Eye (tissue), 1 donor: Measurements from ENCODE around the gene LUC7L2.
"Not testable (repeated sequence)": the region's sequence is repeated elsewhere in the genome, so short reads cannot be mapped to it uniquely, and the experiment has no call there.

Experiments
- DNase-seq: peaks from one replicate; pipeline ENCODE4 v3.0.0-alpha.2; 2015

The LUC7L2 gene

DNA sequence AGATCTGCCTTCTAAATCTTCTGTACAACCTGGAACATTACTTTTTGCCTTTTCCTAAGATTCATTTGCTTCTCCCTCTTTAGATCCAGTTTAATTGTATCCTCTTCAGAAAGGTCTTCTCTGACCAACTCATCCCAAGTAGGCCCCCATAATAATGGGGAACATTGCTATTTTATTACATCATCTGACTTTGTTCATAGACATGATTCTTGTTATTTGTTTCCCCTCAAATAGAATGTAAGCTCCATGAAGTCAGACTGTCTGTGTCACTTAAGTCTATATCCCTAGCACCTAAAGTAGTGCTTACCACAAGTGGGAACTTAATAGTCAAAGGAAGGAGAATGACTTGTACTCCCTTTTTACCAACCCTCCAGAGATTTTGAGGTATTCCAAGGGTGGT is 37.5 kb downstream of the LUC7L2 start:
- no peak for DNase-seq

DNA sequence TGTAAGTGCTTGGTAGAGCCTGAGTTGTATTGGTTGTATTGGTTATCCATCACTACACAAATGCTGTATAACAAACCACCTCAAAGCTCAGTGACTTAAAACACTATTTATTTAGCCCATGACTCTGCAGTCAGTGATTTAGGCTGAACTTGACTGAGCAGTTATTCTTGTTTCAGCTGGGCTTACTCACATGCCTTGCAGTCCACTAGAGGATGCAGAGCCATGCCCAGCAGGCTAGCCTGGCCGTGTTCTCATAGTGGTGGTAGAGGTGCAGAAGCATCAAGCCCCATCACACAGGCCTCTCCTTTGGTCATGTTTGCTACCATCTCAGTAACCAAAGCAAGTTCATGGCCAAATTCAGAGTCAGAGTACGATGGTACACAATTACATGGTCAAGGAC is 43.9 kb downstream of the LUC7L2 start:
- no peak for DNase-seq

DNA sequence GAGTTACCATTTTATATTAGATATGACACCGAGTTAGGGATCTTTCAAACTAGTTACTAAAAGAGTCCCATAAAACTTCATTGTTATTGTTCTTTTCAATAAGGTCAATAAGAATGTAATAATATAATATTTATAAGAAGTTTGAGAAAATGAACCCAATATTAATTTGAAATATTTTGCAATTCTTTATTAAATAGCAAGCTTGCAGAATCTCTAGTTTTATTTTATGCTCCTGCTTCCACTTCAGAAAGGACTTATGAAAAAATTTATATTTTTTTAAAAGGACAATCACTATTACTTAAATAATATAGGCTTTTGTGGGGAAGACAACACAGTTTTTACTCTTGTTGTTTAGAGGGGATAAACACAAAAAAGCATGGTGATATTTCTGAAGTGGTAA is 47.9 kb downstream of the LUC7L2 start:
- DNase-seq, result no peak

DNA sequence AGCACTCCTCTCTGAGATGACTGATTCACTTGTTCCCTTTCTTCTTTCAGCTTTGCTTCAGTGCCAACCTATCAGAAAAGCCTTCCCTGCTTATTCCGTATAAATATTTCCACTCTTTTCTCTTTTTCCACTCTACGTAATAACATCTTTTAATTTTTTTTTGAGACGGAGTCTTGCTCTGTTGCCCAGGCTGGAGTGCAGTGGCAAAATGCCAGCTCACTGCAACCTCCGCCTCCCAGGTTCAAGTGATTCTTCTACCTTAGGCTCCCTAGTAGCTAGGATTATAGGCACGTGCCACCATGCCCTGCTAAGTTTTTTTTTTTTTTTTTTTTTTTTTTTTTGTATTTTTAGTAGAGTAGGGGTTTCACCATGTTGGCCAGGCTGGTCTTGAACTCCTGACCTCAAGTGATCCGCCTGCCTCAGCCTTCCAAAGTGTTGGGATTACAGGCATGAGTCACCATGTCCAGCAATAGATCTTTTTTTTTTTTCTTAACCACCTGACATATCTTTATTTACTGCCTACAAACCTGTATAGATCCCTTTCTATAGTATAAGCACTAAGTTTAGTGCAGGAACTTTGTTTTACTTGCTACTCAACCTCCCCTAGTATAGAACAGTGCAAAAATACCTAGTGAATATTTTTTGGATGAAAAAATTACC is 55.2 kb downstream of the LUC7L2 start:
- DNase-seq, result not testable (repeated sequence)

DNA sequence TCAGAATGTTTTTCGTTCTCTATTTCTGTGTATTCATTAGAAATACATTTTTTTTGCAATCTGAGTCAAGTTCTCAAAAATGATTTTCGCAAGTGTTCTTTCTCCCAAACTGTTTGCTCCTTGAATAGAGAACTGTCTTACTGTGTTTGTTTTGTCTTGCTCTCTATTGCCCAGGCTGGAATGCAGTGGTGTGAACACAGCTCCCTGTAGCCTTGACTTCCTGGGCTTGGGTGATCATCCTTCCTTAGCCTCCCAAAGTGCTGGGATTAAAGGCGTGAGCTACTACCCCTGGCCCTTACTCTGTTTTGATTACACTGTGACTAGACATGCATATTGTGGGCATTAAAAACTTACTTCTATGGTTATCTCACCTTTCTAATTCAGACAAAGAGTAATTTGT is 56.7 kb downstream of the LUC7L2 start:
- no peak for DNase-seq

DNA sequence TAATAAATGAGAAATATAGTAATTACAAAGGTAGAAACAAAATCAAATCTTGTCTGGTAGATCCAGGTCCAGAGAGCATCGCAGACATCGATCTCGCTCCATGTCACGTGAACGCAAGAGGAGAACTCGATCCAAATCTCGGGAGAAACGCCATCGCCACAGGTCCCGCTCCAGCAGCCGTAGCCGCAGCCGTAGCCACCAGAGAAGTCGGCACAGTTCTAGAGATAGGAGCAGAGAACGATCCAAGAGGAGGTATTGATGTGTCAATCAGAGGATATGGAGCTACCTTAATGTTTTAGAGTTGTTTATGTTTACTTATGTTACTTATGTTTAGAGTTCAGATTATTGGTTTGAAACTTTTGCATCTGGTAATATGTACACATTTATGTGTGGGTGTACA is 57.8 kb downstream of the LUC7L2 start:
- no peak for DNase-seq

DNA sequence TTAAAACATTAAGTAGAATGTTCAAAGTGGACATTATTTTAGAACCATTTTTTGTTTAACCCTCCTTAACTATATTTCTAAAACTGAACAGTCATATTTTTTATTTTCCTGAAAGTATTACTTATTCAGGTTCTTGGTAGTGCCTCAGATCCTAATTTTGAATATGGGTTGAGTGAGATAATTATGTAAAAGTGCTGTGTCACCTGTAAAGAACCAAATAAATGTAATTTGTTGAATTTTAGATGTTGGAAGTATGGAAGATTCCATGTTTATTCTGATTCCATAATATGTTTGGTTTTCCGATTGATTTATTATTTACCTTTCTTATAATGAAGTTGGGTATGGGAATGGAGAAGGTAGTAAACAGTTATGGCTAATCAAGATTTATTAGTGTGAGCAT is 61.4 kb downstream of the LUC7L2 start:
- DNase-seq, result no peak

DNA sequence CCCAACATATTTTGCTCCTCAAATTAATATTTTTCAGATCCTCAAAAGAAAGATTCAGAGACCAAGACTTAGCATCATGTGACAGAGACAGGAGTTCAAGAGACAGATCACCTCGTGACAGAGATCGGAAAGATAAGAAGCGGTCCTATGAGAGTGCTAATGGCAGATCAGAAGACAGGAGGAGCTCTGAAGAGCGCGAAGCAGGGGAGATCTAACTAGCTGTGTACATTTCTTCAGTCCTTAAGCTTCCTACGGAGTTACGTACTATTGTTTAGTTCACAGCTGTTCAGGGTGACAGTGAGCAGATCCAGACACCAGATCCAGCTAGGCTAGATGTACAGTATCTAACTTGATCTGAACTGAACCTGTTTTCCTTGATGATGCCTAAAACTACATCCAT is 62.4 kb downstream of the LUC7L2 start:
- DNase-seq, result no peak

DNA sequence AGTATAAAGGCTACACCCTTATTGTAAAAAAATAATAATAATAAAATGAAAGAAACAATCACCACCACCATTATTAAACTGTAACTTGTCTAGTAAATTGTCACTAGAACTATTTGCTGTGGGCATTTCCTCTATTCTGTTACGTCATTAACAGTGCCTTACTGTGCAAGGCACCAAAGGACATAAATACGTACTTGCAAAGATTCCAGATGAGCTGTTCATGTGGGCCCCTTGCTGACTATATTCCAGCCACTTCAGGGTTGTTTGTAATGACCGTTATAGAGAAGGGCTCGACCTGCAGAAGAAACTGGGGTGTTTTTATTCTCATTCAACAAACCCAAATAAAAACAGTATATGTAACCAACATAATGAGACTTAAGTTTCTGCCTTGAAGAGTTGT is 63.4 kb downstream of the LUC7L2 start:
- no peak for DNase-seq

DNA sequence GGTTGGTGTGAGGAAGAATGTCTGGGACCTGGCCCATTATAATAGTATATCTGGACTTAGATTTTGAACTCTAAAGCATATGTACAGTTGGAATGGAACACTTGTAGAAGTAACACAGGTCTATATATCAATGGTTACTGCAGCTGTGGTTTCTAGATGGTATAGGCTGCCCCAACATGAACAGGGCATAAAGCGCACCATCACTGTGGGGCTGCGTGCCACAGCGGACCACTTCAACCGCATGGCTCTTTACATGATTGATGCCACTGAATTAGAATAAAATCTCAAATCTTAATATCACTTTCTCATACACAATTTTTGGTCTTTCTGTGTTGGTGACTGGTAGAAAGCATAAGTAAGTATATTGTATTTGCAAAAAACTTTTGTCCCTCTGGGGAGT is 64.3 kb downstream of the LUC7L2 start:
- DNase-seq, result no peak

DNA sequence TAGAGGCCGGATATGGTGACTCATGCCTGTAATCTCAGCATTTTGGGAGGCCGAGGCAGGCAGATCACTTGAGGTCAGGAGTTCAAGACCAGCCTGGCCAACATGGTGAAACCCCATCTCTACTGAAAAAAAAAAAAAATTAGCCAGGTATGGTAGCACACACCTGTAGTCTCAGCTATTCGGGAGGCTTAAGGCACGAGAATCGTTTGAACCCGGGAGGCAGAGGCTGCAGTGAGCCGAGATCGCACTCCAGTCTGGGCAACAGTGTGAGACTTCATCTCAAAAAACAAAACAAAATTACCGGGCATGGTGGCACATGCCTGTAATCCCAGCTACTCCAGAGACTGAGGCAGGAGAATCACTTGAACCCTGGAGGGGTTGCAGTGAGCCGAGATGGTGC is 66.0 kb downstream of the LUC7L2 start:
- not testable (repeated sequence) for DNase-seq

DNA sequence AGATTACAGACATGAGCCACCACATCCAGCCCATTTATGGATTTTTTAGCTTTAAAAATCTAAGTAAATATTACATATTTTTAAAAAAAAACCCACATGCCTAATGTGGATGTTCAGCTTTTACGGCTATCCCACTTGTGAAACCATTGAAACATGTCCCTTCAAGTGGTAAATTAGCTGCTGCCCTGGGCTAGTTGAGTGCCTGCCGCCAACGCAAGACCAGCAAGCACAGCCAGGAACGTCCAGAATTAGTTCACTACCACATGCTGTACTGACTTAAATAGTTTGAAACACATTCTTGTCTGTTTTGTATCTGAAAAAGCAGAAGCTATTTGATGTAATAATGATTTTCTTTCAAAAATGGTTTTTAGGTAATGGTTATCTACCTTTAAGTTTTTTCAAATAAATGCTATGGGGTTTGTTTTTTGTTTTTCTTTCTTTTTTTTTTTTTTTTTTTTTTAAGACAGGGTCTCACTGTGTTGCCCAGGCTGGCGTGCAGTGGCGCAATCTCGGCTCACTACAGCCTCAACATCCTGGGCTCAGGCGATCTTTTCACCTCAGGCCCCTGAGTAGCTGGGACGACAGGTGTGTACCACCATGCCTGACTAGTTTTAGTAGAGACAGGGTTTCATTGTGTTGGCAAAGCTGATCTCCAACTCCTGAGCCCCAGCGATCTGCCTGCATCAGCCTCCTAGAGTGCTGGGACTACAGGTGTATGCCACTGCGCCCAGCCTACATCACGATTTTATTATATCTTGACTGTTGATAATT is 66.7 kb downstream of the LUC7L2 start:
- no peak for DNase-seq

DNA sequence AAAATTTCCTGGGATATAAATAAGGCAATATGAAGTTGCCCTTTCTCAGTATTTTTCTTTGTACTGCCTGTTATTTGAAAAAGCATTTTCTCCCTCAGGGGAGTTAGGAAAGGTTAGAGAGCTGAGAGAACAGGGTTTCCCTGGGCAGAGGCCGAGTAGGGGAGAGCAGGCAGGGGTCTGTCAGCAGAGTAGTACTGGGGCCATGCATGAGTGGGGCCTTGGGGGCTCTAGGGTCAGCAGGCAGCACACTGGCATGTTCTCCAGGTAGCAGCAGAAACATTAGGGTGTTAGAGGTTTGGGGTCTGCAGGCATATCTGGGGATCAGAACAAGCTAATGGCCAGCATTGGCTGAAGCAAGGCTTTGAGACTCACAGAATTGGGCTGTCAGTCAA is 67.3 kb downstream of the LUC7L2 start:
- DNase-seq, result no peak

DNA sequence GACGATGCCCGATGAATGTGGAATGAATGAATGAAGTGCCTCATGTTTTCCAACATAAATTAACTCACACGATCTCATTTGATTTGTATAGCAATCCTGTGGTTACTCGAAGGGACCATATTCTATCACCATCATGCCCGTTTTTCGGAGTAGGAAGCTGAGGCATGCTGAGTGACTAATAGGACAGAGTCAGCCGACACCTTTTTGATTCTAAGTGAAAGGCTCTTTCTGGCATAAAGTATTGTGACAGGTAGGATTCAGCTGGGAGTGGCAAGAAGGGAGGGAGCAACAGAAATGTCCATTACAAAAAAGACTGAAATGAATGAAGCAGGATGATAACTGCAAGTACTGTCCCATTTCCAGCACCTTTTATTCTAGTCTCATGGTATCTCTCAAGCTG is 68.1 kb downstream of the LUC7L2 start:
- DNase-seq, result no peak

DNA sequence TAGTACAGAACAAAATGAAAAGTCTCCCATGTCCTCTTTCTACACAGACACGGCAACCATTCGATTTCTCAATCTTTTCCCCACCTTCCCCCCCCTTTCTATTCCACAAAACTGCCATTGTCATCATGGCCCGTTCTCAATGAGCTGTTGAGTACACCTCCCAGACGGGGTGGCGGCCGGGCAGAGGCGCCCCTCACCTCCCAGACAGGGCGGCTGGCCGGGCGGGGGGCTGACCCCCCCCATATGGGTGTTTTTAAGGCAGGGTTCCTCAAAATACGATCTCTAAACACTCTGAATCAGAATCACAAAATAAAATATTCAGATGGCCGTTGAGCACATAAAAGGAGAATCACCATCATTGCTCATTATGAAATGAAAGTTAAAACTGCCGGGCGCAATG is 70.0 kb downstream of the LUC7L2 start:
- not testable (repeated sequence) for DNase-seq

DNA sequence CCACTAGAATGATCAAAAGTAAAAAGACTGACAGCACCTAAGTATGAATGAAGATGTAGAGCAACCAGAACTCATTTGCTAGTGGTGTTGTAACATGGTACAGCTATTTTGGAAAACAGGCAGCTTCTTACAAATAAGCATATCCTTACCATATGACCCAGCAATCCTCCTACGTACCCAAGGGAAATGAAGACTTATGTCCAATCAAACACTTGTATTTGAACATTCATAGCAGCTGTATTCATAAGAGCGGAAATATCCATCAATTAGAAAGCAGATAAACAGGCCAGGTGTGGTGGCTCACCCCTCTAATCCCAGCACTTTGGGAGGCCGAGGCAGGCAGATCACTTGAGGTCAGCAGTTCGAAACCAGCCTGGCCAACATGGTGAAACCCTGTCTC is 70.7 kb downstream of the LUC7L2 start:
- DNase-seq, result no peak

DNA sequence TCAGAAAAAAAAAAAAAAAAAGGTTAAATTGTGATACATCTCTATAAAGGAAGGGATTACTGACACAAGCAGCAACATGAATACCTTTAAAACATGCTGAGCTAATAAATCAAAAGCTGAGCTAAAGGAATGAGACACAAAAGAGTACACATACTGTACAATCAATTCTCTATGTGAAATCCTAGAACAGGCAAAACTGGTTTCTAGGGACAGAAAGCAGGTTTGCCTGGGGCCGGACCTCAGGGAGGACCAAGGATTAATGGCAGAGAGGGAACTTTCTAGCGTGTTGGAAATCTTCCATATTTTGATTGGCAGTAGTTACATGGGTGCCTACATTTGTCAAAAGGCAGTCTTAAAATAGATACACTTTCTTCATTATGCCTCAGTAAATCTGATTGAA is 71.3 kb downstream of the LUC7L2 start:
- peak; percentile 45 for DNase-seq

DNA sequence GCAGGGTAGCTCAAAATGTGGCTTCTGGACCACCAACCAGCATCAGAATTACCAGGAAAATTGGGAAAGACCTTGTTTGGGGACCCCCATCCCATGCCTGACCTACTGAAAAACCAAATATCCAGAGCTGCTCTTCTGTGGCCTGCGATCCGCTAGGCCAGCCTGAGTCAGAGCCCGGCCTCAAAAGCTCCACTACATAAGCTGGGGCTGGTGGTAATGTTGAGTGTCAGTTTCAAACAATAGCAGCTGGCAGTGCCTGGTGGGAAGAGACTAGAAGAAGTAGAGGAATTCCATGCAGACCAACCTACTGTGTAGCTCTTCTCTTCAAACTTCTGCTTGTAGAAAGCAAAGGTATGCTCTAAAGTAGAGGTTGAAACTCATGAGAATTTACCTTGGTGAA is 71.8 kb downstream of the LUC7L2 start:
- DNase-seq, result no peak

DNA sequence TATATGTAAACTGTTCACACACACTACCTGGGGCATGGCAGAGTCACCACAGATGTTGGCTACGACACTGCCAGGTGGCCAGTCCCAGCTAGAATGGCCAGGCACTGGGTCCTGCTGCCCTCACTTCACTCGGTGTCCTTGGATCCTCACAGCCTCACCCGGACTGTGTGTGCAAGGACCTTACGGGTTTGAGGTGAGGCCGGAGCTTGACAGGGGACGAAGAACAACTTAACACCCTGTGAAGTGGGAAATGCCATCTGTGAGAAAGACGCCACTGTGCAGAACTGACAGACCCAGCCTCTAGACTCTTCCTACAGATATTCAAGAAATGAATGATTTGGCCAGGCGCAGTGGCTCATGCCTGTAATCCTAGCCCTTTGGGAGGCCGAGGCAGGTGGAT is 77.1 kb downstream of the LUC7L2 start:
- no peak for DNase-seq

DNA sequence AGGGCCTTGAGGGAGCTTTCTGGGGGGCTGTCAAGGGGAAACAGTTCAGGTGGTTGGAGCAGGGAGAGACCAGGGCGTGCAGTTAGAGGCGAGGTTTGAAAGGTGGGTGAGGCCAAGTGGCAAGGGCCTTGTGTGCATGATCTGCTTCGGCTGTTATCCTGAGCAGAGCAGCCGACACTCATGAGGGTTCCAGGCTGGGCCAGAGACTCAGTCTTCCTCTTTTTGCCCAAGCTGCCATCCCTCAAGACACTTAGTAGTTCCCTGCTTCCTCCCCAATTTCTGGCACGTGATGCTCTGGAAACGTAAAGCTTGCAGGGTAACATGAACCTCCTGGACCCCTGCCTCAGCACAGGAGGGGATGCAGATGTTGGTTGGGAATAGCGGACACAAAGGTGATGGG is 79.7 kb downstream of the LUC7L2 start:
- DNase-seq, result no peak

DNA sequence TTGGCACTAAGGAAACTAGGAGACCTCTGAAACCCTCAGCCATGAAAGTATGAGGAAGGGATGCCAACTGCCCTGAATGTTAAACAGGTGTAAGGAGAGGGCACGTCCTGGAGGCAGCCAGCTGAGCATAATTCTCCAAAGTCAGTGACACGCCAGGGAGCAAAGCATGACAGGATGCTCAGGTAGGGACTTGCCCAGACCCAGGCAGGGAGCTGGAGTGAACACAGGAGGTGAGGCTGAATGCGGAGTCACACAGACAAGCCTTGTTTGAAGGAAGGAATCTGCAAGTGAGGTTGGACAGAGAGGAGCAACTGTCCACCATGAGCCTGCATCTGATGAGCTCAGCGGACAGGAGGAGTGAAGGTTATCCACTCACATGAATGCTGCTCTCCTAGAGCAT is 82.3 kb downstream of the LUC7L2 start:
- DNase-seq, result no peak

DNA sequence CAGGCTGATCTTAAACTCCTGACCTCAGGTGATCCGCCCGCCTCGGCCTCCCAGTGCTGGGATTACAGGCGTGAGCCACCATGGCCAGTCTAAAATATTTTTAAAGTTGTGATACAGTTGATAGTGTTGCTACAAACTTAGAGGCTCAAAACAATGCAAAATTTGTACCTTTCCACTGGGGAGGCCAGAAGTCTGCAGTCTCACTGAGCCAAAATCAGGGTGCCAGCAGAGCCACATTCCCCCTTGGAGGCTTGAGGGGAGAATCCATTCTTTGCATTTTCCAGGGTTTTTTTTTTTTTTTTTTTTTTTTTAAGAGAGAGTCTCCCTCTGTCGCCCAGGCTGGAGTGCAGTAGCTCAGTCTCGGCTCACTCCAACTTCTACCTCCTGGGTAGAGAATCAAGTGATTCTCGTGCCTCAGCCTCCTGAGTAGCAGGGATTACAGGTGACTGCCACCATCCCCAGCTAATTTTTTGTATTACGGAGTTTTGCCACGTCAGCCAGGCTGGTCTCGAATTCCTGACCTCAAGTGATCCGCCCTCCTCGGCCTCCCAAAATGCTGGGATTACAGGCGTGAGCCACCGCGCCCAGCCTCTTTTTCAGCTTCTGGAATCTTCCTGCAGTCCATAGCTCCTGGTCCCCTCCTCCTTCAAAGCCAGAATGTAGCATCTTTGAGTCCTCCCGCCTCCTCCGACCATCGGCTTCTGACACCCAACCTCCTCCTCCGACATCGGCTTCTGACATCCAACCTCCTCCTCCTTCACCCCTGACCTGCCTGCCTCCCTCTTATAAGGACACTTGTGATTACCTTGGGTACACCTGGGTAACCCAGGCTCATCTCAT is 86.6 kb downstream of the LUC7L2 start:
- DNase-seq, result no peak

DNA sequence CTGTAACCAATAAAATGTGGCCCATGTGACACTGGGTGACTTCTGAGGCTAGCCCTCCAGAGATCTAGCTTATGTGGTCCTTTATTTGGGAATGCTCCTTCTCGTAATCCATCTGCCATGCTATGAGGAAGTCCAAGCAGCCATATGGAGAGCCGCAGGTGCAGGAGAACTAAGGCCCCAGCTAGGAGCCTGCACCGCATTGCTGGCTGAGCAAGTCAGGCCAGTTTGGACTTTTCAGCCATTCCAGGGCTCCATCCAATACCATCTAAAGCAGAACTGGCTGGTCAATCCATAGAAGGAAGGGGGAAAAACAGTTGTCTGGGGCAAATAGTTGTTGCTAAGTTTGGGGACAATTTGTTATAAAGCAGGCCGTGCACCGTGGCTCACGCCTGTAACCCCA is 91.2 kb downstream of the LUC7L2 start:
- DNase-seq, result no peak

DNA sequence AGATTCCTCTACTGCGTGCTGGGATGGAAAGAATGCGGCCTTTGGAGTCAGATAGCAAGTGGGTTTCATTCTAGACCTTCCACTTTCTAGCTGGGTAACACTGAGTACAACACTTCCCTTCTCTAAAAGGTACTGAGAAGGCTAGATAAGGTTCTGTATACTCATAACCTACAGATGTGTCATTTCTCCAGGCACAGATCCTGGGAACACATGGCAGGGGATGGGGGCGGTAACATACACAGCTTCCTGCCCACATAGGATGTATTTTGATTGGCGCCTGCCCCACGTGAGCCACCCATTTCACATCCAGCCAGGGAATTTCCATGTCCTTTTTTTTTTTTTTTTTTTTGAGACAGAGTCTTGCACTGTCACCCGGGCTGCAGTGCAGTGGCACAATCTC is 91.9 kb downstream of the LUC7L2 start:
- DNase-seq, result no peak
